Uterus (tissue), 2 donors: ENCODE measurements around the gene FAM32A.

ENCODE experiments used
- POLR2A ChIP-seq, 2 donors: fragments of 450-650 bp; IDR thresholded peaks; one replicate each; pipeline ENCODE4 v1.6.1; 2016; ENCODE audit warnings: antibody characterized with exemption in 2 of 2, mild to moderate bottlenecking in 1 of 2, moderate library complexity in 1 of 2
- TF ChIP-seq, protein P1 (sequence below), 4 experiments: fragments of 200-600 bp in 2 of 4; fragments of 450-650 bp in 2 of 4; sonication (generic) in 2 of 4; IDR thresholded peaks; one replicate each; pipeline ENCODE4 v1.5.1; 2016 to 2019; ENCODE audit warnings: antibody characterized with exemption in 4 of 4, mild to moderate bottlenecking in 2 of 4, moderate library complexity in 1 of 4

DNA sequence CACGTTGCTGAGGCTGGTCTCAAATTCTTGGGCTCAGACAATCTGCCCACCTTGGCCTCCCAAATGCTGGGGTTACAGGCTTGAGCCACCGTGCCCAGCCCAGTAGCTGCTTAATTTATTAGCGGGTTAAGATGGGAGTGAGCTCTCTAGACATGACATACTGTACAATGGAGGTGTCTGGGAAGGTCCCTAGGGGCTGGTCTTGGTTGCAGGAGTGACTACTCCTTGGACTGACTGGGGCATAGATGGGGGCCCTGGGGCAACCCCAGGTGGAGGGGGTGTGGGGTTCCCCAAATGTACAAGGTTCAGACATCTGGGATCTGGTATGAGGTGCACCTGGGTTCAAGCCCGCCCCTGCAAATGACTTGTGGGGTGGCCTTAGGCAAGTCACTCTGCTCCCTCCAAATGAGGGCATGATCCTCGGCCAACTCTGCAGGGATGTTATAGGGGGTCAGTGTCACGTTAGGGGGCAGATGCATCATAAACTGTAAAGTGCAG, 24.7 kb upstream of the FAM32A start:
- TF ChIP-seq, protein P1, sequence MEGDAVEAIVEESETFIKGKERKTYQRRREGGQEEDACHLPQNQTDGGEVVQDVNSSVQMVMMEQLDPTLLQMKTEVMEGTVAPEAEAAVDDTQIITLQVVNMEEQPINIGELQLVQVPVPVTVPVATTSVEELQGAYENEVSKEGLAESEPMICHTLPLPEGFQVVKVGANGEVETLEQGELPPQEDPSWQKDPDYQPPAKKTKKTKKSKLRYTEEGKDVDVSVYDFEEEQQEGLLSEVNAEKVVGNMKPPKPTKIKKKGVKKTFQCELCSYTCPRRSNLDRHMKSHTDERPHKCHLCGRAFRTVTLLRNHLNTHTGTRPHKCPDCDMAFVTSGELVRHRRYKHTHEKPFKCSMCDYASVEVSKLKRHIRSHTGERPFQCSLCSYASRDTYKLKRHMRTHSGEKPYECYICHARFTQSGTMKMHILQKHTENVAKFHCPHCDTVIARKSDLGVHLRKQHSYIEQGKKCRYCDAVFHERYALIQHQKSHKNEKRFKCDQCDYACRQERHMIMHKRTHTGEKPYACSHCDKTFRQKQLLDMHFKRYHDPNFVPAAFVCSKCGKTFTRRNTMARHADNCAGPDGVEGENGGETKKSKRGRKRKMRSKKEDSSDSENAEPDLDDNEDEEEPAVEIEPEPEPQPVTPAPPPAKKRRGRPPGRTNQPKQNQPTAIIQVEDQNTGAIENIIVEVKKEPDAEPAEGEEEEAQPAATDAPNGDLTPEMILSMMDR (IDR thresholded peaks at IDR 0.05) = no peak
- TF ChIP-seq POLR2A (IDR thresholded peaks at IDR 0.05) = no peak
